Adrenal gland (tissue), 12 donors: Measurements from ENCODE around the gene PROCR. TPM values are rescaled to one million over a fixed set of nuclear protein-coding genes. Genes with fewer than 3 reads are reported as not detected.
"Not testable (repeated sequence)": the region's sequence is repeated elsewhere in the genome, so short reads cannot be mapped to it uniquely, and the experiment has no call there.

Source experiments
- DNase-seq, 7 donors: peaks; one replicate each; pipeline ENCODE4 v3.0.0-alpha.2; 2019 to 2020
- H3K27ac ChIP-seq, 5 donors: fragments of 200-600 bp; sonication (generic) in 4 of 5; 1 replicate in 3 of 5; 2 replicates in 2 of 5; pipeline versions ENCODE4 v1.5.1 to v1.8.0; 2016 to 2020; ENCODE audit warnings: mild to moderate bottlenecking in 1 of 5
- H3K27me3 ChIP-seq: fragments of 200-600 bp; 2 replicates; pipeline ENCODE4 v1.8.0; 2021
- H3K36me3 ChIP-seq, 2 donors: fragments of 200-600 bp; replicated peaks in 1 of 2; 1 replicate in 1 of 2; 2 replicates in 1 of 2; pipeline versions ENCODE4 v1.5.1 to v1.8.0; 2018 to 2022
- H3K4me1 ChIP-seq, 2 donors: fragments of 200-600 bp; replicated peaks in 1 of 2; 1 replicate in 1 of 2; 2 replicates in 1 of 2; pipeline versions ENCODE4 v1.5.1 to v1.8.0; 2018 to 2021
- H3K4me3 ChIP-seq, 4 donors: fragments of 200-600 bp; sonication (generic) in 3 of 4; one replicate each; pipeline ENCODE4 v1.5.1; 2016 to 2018
- H3K9me3 ChIP-seq, 3 donors: fragments of 200-600 bp; sonication (generic) in 1 of 3; replicated peaks in 1 of 3; 1 replicate in 2 of 3; 2 replicates in 1 of 3; pipeline versions ENCODE4 v1.5.1 to v1.8.0; 2016 to 2021
- POLR2A ChIP-seq, 2 donors: fragments of 450-650 bp; IDR thresholded peaks; one replicate each; pipeline ENCODE4 v1.6.1; 2017; ENCODE audit warnings: antibody characterized with exemption in 2 of 2, mild to moderate bottlenecking in 2 of 2, moderate library complexity in 1 of 2
- WGBS, 4 donors: extraction: QIAGEN DNeasy Blood & Tissue Kit in 2 of 4; methylation state at CpG; one replicate each; pipeline versions ENCODE4 v1.1.5 to v1.1.7; 2013 to 2017; 5-methylcytosine and 5-hydroxymethylcytosine counted together
- intact Hi-C, 2 donors: fragments of 100-400 bp; cut with DNase I; formaldehyde crosslinking; loops; one replicate each; pipeline versions ENCODE4 v1.14.1 to v1.15.0; 2022 to 2023
- polyA plus RNA-seq, 3 donors: library from polyadenylated mRNA; stranded (reverse); fragments of 200-250 nt in 2 of 3; fragments of 350-450 nt in 1 of 3; fragmentation: Illumina TruSeq in 1 of 3; extraction: RNeasy Lipid Tissue Mini Kit (QIAGEN cat#74804) in 1 of 3; gene quantifications; one replicate each; pipeline ENCODE4 v1.2.3, GENCODE V29; 2013 to 2014
- total RNA-seq, 9 donors: library from RNA; depleted of rRNA in 4 of 9; stranded (reverse); fragments of >200 nt in 4 of 9; fragments of 120-200 nt in 1 of 9; fragmentation: NEBNext Ultra II Directional in 1 of 9; extraction: Animal tissue kit (Norgen Biotek cat#: 25700) in 1 of 9; gene quantifications; one replicate each; pipeline versions ENCODE4 v1.1.0 to v1.2.4, GENCODE V29; 2013 to 2023
- TF ChIP-seq, protein P1 (sequence below), 6 experiments: fragments of 450-650 bp in 4 of 6; fragments of 200-600 bp in 2 of 6; sonication (generic) in 1 of 6; IDR thresholded peaks; 1 replicate in 5 of 6; 2 replicates in 1 of 6; pipeline versions ENCODE4 v1.5.1 to v1.8.0; 2016 to 2021; ENCODE audit warnings: antibody characterized with exemption in 6 of 6, mild to moderate bottlenecking in 2 of 6, moderate library complexity in 1 of 6
- donor health status: healthy with polysubstance abuse.
- donor health status: Bipolar disorder and iron deficiency.
- donor health status: DM: yes; HTN: yes; CAD: no.
- donor health status: DM: no; HTN: no; CAD: no.
- donor health status: DM: no; HTN: no; CAD: no.
- donor health status: DM: yes; HTN: yes; CAD: no.

PROCR gene
- total and polyA plus RNA-seq, 12 donors: 5.7 to 87.0 (median 29.1) TPM

DNA sequence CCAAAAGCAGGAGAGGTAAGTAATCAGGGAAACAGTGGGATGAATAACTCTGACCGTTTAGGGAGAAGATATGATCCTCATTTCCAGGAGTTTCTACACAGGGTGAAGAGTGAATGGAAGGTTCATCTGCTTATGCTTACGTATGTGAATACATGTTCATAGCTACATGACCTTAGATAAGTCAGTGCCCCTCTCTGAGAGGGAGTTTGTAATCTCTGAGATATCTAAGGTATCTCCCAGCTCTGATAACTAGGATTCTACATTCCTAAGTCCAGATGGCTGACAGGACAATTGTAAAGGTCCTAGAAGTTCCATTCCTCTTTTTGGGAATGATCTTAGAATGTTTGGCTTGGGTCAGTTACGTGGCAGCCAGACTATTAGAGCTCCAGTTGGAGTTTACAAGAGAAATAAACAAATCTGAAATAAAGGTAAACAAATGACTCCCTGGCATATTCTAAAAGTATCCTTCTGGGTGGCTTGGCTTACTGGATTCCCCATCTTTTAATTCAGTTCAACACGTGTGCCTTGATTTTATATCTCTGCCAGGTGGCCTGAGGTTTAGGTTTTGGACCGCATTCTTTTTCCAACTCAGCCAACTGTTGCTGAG is 15.8 kb downstream of the PROCR start:
- Histone ChIP-seq H3K27me3 (no peaks in the 10 kb centered on the region), H3K27ac (no peak overlapping the region), H3K9me3 (no peaks in the 10 kb centered on the region), H3K4me3 (no peak overlapping the region), H3K36me3 (no peaks in the 10 kb centered on the region), H3K4me1 (peaks cover 0 to 3% of the 10 kb centered on the region in 2 donors)
- TF ChIP-seq, protein P1, sequence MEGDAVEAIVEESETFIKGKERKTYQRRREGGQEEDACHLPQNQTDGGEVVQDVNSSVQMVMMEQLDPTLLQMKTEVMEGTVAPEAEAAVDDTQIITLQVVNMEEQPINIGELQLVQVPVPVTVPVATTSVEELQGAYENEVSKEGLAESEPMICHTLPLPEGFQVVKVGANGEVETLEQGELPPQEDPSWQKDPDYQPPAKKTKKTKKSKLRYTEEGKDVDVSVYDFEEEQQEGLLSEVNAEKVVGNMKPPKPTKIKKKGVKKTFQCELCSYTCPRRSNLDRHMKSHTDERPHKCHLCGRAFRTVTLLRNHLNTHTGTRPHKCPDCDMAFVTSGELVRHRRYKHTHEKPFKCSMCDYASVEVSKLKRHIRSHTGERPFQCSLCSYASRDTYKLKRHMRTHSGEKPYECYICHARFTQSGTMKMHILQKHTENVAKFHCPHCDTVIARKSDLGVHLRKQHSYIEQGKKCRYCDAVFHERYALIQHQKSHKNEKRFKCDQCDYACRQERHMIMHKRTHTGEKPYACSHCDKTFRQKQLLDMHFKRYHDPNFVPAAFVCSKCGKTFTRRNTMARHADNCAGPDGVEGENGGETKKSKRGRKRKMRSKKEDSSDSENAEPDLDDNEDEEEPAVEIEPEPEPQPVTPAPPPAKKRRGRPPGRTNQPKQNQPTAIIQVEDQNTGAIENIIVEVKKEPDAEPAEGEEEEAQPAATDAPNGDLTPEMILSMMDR (IDR thresholded peaks at IDR 0.05): no peak
- intact Hi-C loops: no loop called here
- 76 to 83% (median 81%) methylated on average over 5 of the region's 5 CpGs for WGBS, 4 donors
- no peak for DNase-seq

DNA sequence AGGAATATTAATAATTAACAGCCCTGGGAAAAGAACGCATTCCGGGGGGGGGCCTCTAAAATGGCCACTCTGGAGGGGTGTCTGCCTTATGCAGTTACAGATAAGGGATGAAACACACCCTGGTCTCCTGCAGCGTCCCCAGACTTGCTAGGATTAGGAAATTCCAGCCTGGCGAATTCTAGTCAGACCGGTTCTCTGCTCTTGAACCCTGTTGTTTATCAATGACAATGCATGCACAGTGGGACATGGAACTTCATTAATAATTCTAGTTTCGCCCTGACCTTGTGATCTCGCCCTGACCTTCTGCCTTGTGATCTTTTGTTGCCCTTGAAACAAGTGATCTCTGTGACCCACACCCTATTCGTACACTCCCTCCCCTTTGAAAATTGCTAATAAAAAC is 17.4 kb downstream of the PROCR start:
- H3K27me3 ChIP-seq, DNase-seq, H3K36me3 ChIP-seq, H3K4me1 ChIP-seq, H3K27ac ChIP-seq, H3K4me3 ChIP-seq, H3K9me3 ChIP-seq, intact Hi-C loops: not testable (repeated sequence)
- 65 to 86% (median 81%) methylated on average over 7 to 8 of the region's 8 CpGs for WGBS, 4 donors

DNA sequence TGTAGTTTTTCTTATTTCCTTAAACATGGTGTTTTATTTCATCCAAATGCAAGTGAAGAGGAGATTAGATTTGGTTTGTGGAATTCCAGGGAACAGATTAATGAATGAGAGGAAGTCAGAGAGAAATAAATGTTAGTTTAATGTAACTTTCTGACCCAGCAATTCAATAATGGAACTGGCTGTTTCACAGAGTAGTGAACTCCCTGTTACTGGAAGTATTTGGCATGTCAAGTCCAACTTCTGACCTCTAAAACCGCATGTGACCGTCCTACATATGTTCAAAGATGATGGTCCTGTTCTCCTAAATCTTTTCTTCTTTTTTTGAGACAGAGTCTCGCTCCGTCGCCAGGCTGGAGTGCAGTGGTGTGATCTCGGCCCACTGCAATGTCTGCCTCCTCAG is 18.7 kb downstream of the PROCR start:
- TF ChIP-seq, protein P1 (IDR thresholded peaks at IDR 0.05): no peak
- no peak for TF ChIP-seq POLR2A (IDR thresholded peaks at IDR 0.05)

DNA sequence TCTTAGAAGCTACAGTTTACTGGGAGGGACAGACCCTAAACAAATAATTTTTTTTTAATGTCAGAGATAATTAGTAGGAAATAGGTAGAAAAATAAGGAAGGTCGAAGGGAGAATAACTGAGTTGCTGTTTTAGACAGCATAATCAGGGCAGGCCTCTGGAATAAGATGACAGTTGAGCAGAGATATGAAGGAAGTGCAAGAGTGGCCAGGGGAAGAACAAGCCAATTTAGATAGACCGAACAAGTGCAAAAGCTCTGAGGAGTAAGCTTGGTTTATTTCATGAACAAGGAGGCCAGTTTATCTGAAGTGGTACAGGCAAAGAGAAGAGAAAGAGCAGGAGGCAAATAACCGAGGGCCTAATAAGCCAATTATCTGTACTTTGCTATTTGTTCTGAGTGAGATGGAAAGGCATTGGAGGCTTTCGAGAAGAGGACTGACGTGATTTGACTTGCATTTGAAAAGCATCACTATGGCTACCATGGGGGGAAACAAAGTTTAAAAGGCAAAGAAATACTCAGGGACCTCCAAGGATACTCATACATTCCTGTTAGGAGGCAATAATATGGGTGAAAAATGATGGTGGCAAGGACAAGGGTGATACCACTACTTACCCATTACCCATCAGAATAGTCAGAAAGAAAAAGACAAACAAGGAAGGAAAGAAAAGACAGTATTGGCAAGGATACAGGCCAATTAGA is 19.7 kb downstream of the PROCR start:
- H3K4me1 ChIP-seq: peaks cover 0 to 4% of the 10 kb centered on the region in 2 donors
- TF ChIP-seq, protein P1 (IDR thresholded peaks at IDR 0.05): no peak
- no peak for TF ChIP-seq POLR2A (IDR thresholded peaks at IDR 0.05)
- 86 to 90% (median 88%) methylated on average over 5 of the region's 5 CpGs for WGBS, 4 donors
- H3K36me3 ChIP-seq: no peaks in the 10 kb centered on the region
- H3K4me3 ChIP-seq: no peak overlapping the region
- H3K9me3 ChIP-seq: peaks cover 0 to 6% (median 0%) of the 10 kb centered on the region in 3 donors
- no peak overlapping the region for H3K27ac ChIP-seq
- DNase-seq: no peak
- no peaks in the 10 kb centered on the region for H3K27me3 ChIP-seq
- intact Hi-C loops: no loop called here

More for the DNA sequence above, 18.7 kb downstream of the PROCR start:
- Histone ChIP-seq H3K27me3 (no peaks in the 10 kb centered on the region), H3K27ac (peak overlapping the region in 1 of 5 donors; percentile 15), H3K4me3 (no peak overlapping the region), H3K36me3 (no peaks in the 10 kb centered on the region), H3K4me1 (peaks cover 0 to 4% of the 10 kb centered on the region in 2 donors), H3K9me3 (no peaks in the 10 kb centered on the region)
- DNase-seq: no peak
- intact Hi-C loops: no loop called here
- WGBS, 4 donors: 64 to 91% (median 85%) methylated on average over 6 of the region's 6 CpGs
